GM19328 (cell line): ENCODE data around the gene DLL1.

Experiments
- ATAC-seq: cut with Tn5 transposase; IDR thresholded peaks from one replicate; pipeline ENCODE4 v1.9.1; 2021; ENCODE audit warnings: mild to moderate bottlenecking, moderate library complexity; ENCODE audit not compliant: unreplicated experiment

Gene DLL1

GRCh38 chr6:170295510-170296422 is 4.9 kb upstream of the DLL1 start:
- peak; percentile 63 for ATAC-seq

- ATAC-seq: peak; percentile 4
Observed at GRCh38 chr6:170294813-170295509, 4.1 kb upstream of the DLL1 start.

DNA sequence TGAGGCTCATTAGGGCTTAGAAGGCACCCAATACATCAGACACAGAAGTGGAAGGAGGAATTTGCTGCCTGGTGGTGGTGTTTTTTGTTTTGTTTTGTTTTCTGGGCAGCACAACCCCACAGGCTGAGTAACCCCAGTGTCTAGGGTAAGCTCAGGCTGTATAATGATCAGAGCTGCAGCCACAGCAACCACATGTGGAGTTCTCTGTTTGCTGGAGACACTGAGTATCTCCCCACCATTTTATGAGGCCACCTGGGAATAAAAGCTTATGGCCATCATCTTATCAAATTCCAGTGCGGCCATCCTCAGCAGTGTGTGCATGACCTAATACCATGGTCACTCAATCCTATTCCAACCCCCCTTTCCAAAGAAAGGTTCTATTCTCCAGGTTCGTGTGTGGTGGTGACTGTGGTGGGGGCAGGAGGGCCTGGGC is 3.4 kb upstream of the DLL1 start:
- ATAC-seq: no peak

- ATAC-seq: no peak
Observed at GRCh38 chr6:170293341-170294231, 2.7 kb upstream of the DLL1 start.

DNA sequence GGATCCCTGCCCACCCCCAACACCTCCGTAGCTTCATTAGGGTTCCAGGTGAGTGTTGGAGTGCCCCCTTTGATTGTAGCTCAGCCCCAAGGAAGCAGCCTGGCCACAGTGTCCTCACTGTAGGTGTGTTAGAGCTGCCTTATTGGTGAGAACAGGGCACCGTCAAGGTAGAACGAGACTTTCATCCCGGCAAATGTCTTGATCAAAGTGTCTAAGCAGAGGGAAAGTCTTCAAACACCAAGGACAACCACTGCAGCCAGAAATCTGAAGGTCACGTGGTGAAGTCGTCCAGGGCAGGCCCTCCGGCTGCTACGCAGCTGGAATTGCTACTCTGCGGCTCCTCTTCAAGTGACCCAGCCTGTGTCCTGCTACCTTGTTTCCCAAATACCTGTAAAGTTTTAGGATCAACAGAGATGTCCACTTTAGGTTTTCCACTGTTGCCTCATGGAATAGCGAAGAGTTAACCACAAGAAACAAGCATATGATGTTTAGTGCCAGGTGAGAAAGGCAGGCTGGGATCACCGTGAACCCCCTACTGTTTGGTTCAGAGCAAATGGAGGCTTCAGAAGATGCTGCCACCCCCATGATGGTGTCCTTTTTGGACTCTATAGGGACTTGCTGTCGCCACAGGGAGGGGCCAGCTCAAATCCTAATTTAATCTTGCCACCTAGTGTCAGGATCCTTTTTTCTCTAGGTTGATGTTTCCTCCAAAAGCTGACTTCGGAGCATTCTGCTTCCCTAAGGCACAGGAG is 1.7 kb upstream of the DLL1 start:
- ATAC-seq: no peak

- no peak for ATAC-seq
Observed at GRCh38 chr6:170292111-170292406, 1.2 kb upstream of the DLL1 start.

- no peak for ATAC-seq
Observed at GRCh38 chr6:170291271-170292110, 613 bp upstream of the DLL1 start.

DNA sequence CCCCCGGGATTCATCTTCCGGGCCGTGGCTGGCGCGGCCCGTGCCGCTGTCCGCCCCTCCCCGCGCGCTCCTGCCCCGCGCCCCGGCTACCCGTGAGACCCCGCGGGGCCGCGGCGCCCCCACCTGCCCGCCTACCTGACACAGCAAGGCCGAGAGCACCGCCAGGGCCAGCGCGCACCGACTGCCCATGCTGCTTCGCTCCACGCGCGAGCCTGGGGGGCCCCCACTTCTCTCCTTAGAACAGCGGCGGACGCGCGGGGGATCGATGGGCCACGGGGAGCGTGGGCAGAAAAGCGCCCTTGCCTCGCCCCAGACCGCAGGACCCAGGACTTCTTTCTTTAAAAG is 955 bp downstream of the DLL1 start:
- no peak for ATAC-seq

DNA sequence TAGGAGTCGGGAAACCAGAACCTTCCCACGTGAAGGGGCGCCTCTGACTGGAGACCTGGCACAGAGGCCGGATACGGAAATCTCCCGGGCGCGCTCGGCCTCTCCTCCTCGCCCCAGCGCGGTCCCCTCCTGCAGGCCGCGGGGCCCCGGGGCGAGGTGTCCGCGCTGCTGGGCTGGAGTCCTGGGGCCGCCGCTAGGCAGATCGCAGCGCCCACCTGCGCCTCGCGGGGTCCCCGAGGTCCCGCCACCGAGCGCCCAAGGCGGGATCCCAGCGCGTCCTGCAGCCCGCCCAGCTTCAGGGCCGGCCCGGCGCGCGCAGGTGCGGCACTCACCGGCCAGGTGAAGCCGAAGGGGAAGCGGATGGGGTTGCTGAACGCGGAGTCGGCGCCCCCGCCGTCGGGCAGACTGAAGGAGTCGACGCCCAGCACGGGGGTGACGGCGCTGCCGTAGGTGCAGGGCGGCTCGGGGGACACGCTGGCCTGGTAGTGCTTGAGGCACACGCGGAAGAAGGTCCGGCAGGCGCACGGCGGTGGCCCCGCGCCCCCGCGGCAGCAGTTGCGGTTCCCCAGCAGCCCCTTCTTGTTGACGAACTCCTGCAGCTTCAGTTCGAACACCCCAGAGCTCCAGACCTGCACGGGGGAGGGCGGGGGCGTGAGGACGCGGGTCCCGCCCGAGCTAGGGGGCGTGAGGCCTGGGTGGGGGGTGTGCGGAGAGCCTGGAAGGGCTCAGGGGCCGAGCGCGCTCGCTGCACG is 1.5 kb downstream of the DLL1 start:
- no peak for ATAC-seq

GRCh38 chr6:170288852-170289179 is 2.1 kb downstream of the DLL1 start:
- ATAC-seq: no peak

DNA sequence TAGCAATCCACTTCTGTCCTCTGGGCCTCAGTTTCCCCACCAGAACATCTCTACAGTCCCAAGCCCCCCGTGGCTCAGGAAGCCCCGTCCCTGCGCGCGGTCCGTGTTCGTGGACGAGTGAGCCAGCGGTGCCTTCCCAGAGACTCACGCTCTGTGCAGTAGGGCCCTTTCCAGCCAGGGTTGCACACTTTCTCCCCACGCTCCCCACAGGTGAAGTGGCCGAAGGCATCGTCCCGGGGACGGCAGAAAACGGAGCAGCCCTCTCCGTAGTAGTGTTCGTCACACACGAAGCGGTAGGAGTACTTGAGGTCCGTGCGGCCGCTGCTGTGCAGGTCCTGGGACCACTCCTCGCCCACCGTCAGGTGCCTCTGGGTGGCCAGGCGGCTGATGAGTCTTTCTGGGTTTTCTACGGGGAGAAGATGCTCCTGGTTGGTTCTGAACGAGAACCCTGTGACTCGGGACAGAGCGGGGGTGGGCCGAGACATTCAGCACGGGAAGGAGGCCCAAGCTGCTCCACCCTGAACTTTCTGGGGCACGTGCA is 2.7 kb downstream of the DLL1 start:
- ATAC-seq: no peak

DNA sequence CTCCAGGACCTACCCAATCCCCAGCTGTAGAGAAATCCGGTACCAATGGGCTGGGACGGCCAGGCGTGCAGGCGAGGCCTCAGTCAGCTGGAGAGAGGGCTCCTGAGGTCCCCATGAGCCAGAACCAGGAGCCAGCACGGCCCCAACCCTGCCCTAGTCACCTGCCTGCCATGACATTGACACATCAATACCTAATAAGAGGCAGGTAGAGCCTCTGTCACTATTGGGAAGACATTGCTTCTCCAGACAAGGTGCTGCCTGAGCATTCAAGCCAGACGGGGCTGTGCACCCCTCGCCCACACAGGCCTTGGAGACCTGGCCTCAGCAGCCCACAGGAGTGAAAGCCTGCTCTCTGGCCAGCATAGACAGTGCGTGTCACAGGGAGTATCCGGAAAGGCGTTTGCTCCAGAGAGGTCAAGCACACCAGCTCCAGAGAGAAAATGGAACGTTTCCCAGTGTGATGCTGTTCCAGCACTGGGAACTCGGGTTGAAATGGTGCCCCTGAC is 3.5 kb downstream of the DLL1 start:
- no peak for ATAC-seq

DNA sequence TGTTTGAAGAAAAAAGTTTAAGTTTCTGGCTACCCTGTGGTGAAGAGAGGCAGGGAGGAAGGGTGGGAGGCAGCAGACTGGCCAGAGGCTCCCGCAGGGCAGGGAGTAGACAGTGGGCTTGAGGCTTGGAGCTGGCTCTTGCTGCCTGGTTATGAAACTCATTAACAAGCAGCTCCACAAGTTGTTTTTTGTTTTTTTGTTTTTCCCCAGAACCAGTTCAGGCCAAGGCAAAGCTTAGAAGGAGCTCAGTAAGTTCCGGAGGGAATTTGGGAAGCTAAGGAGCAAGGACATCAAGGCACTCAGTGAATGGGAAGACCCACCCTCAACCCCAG is 4.0 kb downstream of the DLL1 start:
- no peak for ATAC-seq

DNA sequence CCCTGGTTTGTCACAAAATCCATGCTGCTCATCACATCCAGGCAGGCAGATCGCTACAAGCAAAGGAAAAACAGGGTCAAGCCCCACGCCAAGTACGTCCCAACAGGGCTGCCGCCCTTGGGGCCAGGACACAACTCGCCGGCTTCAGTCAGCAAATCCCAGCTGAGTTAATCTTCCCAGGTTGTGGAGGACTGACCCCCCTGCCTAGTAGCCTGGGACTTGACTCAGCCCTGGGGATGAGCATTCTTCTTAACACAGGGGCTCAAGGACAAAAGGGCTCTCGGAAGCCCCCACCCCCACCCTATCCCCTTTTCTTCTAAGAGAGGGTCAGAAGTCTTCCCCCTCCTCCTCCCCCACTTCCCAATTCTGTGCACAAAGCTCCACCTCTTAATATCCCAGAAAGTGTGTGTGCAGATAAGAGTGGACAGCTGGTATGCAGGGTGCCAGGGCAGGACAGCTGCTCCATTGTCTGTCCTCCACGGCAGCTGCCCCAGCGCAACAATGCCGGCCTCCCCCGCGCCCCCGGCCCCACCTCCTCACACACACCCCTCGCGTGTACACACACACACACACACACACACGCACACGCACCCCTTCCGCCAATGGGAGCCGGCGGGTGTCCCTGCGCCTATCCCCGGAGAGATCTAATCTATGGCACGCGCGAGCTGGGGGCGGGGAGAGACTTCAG is 4.5 kb downstream of the DLL1 start:
- no peak for ATAC-seq

DNA sequence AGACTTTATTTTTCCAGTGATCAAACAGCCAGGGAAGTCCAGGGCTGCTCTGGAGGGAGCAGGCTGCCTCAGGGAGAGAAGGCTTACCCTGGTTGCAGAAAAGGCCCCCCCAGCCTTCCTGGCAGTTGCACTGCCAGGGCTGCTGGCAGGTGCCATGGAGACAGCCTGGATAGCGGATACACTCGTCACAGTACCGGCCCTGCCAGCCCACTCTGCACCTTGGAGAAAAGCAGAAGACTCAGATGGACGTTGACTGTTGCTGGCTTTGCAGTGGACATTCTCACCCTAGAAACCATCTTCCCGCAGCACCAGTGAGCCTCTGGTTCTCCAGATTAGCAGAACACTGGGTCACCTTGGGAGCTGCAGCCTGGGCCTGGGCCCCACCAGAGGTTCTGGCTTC is 5.4 kb downstream of the DLL1 start:
- ATAC-seq: no peak

GRCh38 chr6:170284866-170285469 is 5.9 kb downstream of the DLL1 start:
- no peak for ATAC-seq

DNA sequence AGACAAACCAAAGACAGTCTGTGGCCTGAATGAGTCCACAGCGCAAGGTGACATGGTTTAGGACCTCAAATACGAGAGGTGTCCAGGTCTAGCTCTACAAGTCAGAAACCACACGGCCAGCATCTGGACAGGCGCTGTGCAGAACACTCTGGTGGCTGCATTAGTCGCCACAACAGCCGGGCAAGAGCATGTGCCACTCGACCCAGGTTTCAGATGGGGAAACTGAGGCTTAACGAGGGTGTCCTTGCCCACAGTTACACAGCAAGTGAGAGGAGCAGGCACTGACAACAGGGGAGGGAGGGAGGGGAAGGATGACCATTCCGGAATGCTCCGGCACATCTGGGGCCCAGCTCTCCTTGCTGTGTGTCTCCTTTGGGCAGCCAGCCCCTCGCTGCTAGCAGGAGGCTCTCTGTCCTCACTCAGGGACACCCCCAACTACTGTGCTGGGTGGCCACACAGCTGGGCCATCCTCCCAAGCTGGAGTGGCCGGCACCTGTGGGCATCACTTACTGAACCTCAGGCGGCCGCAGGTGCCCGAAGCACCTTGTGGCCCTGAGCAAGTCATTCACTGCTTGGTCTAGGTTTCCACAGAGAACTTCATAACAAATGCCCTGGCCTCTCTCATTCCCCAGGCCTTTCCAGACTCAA is 6.6 kb downstream of the DLL1 start:
- ATAC-seq: no peak
